H9 (cell line): ENCODE measurements around the gene FAM219B. TPM values are rescaled to one million over a fixed set of nuclear protein-coding genes. Genes with fewer than 3 reads are reported as not detected.

Experiments used
- DNase-seq: peaks from one replicate; pipeline ENCODE4 v3.0.0-alpha.2; 2017
- H2AFZ ChIP-seq: one replicate; pipeline ENCODE4 v1.6.1; 2013; ENCODE audit warnings: mild to moderate bottlenecking, low read length, control low read depth, moderate library complexity
- H2AK5ac ChIP-seq: 2 replicates; pipeline ENCODE4 v1.6.1; 2013; ENCODE audit warnings: low read length, control low read depth, mixed read lengths; ENCODE audit not compliant: insufficient read length
- H2BK120ac ChIP-seq: one replicate; pipeline ENCODE4 v1.6.1; 2013; ENCODE audit warnings: low read depth, mild to moderate bottlenecking, low read length, control low read depth, inconsistent platforms; ENCODE audit not compliant: poor library complexity, severe bottlenecking
- H2BK12ac ChIP-seq: 2 replicates; pipeline ENCODE4 v1.6.1; 2013; ENCODE audit warnings: low read length, control low read depth, mixed read lengths, low read depth; ENCODE audit not compliant: insufficient read length
- H2BK15ac ChIP-seq: 2 replicates; pipeline ENCODE4 v1.6.1; 2013; ENCODE audit warnings: low read depth, low read length, control low read depth
- H2BK20ac ChIP-seq: one replicate; pipeline ENCODE4 v1.6.1; 2013; ENCODE audit warnings: low read depth, mild to moderate bottlenecking, low read length, control low read depth, inconsistent platforms; ENCODE audit not compliant: poor library complexity, severe bottlenecking
- H2BK5ac ChIP-seq: 2 replicates; pipeline ENCODE4 v1.6.1; 2013; ENCODE audit warnings: low read length, control low read depth, mixed read lengths; ENCODE audit not compliant: insufficient read length
- H3K14ac ChIP-seq: 2 replicates; pipeline ENCODE4 v1.6.1; 2013; ENCODE audit warnings: low read length, control low read depth; ENCODE audit not compliant: insufficient read depth
- H3K18ac ChIP-seq: 2 replicates; pipeline ENCODE4 v1.6.1; 2013; ENCODE audit warnings: low read depth, mild to moderate bottlenecking, mixed read lengths, low read length, control low read depth; ENCODE audit not compliant: insufficient read length
- H3K23ac ChIP-seq: 2 replicates; pipeline ENCODE4 v1.6.1; 2013; ENCODE audit warnings: low read length, control low read depth, mixed read lengths, low read depth; ENCODE audit not compliant: insufficient read length
- H3K23me2 ChIP-seq: 2 replicates; pipeline ENCODE4 v1.6.1; 2013; ENCODE audit warnings: low read depth, mild to moderate bottlenecking, mixed read lengths, low read length, control low read depth; ENCODE audit not compliant: insufficient read length, poor library complexity, severe bottlenecking
- H3K27ac ChIP-seq: 2 replicates; pipeline ENCODE4 v1.5.1; 2013; ENCODE audit warnings: low read length, control low read depth, mixed read lengths, low read depth; ENCODE audit not compliant: insufficient read length
- H3K27me3 ChIP-seq: 2 replicates; pipeline ENCODE4 v1.6.1; 2013; ENCODE audit warnings: low read length, control low read depth, inconsistent platforms; ENCODE audit not compliant: insufficient read depth
- H3K4ac ChIP-seq: 2 replicates; pipeline ENCODE4 v1.6.1; 2013; ENCODE audit warnings: low read depth, mild to moderate bottlenecking, control low read depth, inconsistent platforms, low read length, moderate library complexity
- H3K4me1 ChIP-seq: 2 replicates; pipeline ENCODE4 v1.6.1; 2013; ENCODE audit warnings: low read length, control low read depth, inconsistent platforms; ENCODE audit not compliant: insufficient read depth
- H3K4me2 ChIP-seq: 2 replicates; pipeline ENCODE4 v1.6.1; 2013; ENCODE audit warnings: low read length, control low read depth, mixed read lengths; ENCODE audit not compliant: insufficient read length, insufficient read depth
- H3K56ac ChIP-seq: 2 replicates; pipeline ENCODE4 v1.6.1; 2013; ENCODE audit warnings: low read depth, mild to moderate bottlenecking, mixed read lengths, low read length, control low read depth; ENCODE audit not compliant: insufficient read length
- H3K79me1 ChIP-seq: 2 replicates; pipeline ENCODE4 v1.6.1; 2013; ENCODE audit warnings: low read depth, mild to moderate bottlenecking, moderate library complexity, low read length, control low read depth, inconsistent platforms; ENCODE audit not compliant: insufficient read depth, poor library complexity, severe bottlenecking
- H3K79me2 ChIP-seq: 2 replicates; pipeline ENCODE4 v1.6.1; 2013; ENCODE audit warnings: low read length, control low read depth, inconsistent platforms; ENCODE audit not compliant: insufficient read depth
- H3K9ac ChIP-seq: 2 replicates; pipeline ENCODE4 v1.6.1; 2013; ENCODE audit warnings: low read length, control low read depth, mixed read lengths; ENCODE audit not compliant: insufficient read length; ENCODE audit errors: extremely low read depth
- H3K9me3 ChIP-seq: one replicate; pipeline ENCODE4 v1.6.1; 2013; ENCODE audit warnings: low read depth, low read length, inconsistent platforms; ENCODE audit not compliant: control insufficient read depth
- H3T11ph ChIP-seq: one replicate; pipeline ENCODE4 v1.6.1; 2013; ENCODE audit warnings: mild to moderate bottlenecking, low read length, control low read depth, inconsistent platforms
- H4K20me1 ChIP-seq: one replicate; pipeline ENCODE4 v1.6.1; 2013; ENCODE audit not compliant: control insufficient read depth, insufficient read length, insufficient read depth
- H4K5ac ChIP-seq: 2 replicates; pipeline ENCODE4 v1.6.1; 2013; ENCODE audit warnings: low read depth, mild to moderate bottlenecking, mixed read lengths, low read length, control low read depth; ENCODE audit not compliant: insufficient read length
- H4K8ac ChIP-seq: replicated peaks from 2 replicates; pipeline ENCODE4 v1.6.1; 2013; ENCODE audit warnings: low read length, control low read depth, mixed read lengths, low read depth; ENCODE audit not compliant: insufficient read length
- H4K91ac ChIP-seq: 2 replicates; pipeline ENCODE4 v1.6.1; 2013; ENCODE audit warnings: low read depth, mild to moderate bottlenecking, moderate library complexity, mixed read lengths, low read length, control low read depth; ENCODE audit not compliant: insufficient read length
- H3K27ac Mint-ChIP-seq, 3 experiments: 2 replicates in 2 of 3; 3 replicates in 1 of 3; pipeline ENCODE4 v1.8.0; 2020 to 2021; ENCODE audit warnings: mixed read lengths in 3 of 3, mild to moderate bottlenecking in 1 of 3, moderate library complexity in 1 of 3
- H3K27me3 Mint-ChIP-seq: 2 replicates; pipeline ENCODE4 v1.8.0; 2021; ENCODE audit warnings: low read depth, mild to moderate bottlenecking, moderate library complexity, mixed read lengths
- H3K36me3 Mint-ChIP-seq, 3 experiments: 2 replicates in 2 of 3; 3 replicates in 1 of 3; pipeline ENCODE4 v1.8.0; 2020 to 2021; ENCODE audit warnings: low read depth in 3 of 3, mixed read lengths in 3 of 3; ENCODE audit not compliant: insufficient read depth in 1 of 3
- H3K4me1 Mint-ChIP-seq, 2 experiments: 2 replicates each; pipeline ENCODE4 v1.8.0; 2020; ENCODE audit warnings: mixed read lengths in 2 of 2
- H3K4me3 Mint-ChIP-seq, 2 experiments: 2 replicates in 1 of 2; 3 replicates in 1 of 2; pipeline ENCODE4 v1.8.0; 2020 to 2021; ENCODE audit warnings: mild to moderate bottlenecking in 2 of 2, mixed read lengths in 2 of 2, moderate library complexity in 1 of 2
- H3K9me3 Mint-ChIP-seq, 2 experiments: 2 replicates in 1 of 2; 3 replicates in 1 of 2; pipeline ENCODE4 v1.8.0; 2020; ENCODE audit warnings: mild to moderate bottlenecking in 2 of 2, mixed read lengths in 2 of 2, moderate library complexity in 1 of 2
- WGBS: extraction: QIAGEN DNeasy Blood & Tissue Kit; methylation state at CpG from one replicate; pipeline ENCODE4 v1.1.7; 2013; ENCODE audit warnings: missing lambda C conversion rate, low lambda C conversion rate, mixed read lengths; ENCODE audit not compliant: insufficient read length; ENCODE audit errors: extremely low coverage; 5-methylcytosine and 5-hydroxymethylcytosine counted together
- total RNA-seq: library from RNA; stranded (reverse); gene quantifications from 2 replicates; pipeline ENCODE4 v1.2.1, GENCODE V29; 2021
- TF ChIP-seq, protein P1 (sequence below): fragments of 200-600 bp; sonication (generic); conservative IDR thresholded peaks from 3 replicates; pipeline ENCODE4 v1.8.0; 2021; ENCODE audit warnings: antibody characterized with exemption, mild to moderate bottlenecking

Gene FAM219B
- total RNA-seq, 1 experiment from 2014 or later = 60.3 TPM

DNA sequence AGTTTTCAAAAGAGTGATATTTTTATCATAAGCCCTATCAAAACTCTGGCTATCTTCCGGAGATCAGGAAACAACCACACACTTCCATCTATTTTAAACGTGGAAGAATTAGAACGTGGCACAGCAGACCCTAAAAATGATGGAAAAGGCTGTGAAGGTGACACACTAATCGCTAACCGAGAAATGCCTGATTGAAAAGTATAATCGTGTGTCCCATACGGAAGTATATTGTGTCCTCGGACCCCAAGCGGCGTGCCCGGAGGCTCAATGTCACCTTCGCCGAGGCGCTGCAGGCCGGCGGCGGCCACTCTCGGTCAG, 30.6 kb upstream of the FAM219B start:
- no peak overlapping the region for H4K5ac ChIP-seq
- no peak overlapping the region for H3T11ph ChIP-seq
- peaks cover 24% of the 10 kb centered on the region; the same call in 1 of the 2 replicates for H3K79me2 ChIP-seq
- TF ChIP-seq, protein P1, sequence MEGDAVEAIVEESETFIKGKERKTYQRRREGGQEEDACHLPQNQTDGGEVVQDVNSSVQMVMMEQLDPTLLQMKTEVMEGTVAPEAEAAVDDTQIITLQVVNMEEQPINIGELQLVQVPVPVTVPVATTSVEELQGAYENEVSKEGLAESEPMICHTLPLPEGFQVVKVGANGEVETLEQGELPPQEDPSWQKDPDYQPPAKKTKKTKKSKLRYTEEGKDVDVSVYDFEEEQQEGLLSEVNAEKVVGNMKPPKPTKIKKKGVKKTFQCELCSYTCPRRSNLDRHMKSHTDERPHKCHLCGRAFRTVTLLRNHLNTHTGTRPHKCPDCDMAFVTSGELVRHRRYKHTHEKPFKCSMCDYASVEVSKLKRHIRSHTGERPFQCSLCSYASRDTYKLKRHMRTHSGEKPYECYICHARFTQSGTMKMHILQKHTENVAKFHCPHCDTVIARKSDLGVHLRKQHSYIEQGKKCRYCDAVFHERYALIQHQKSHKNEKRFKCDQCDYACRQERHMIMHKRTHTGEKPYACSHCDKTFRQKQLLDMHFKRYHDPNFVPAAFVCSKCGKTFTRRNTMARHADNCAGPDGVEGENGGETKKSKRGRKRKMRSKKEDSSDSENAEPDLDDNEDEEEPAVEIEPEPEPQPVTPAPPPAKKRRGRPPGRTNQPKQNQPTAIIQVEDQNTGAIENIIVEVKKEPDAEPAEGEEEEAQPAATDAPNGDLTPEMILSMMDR = no peak
- Mint-ChIP-seq H3K4me3 (peak overlapping the region; percentile 85 to 96), H3K36me3 (peaks cover 3 to 8% (median 7%) of the 10 kb centered on the region in 3 experiments; a peak in 4 of 7 replicates), H3K4me1 (peaks cover 6 to 15% of the 10 kb centered on the region in 2 experiments), H3K27me3 (no peaks in the 10 kb centered on the region; the same call in 1 of the 2 replicates), H3K9me3 (no peaks in the 10 kb centered on the region), H3K27ac (peak overlapping the region; percentile 12 to 89 (median 81); a peak in 5 of 7 replicates)
- no peaks in the 10 kb centered on the region for H3K9me3 ChIP-seq
- no CpG with 5 or more reads among the region's 18 CpGs for WGBS
- H3K14ac ChIP-seq = peak overlapping the region; percentile 91
- no peak overlapping the region for H4K8ac ChIP-seq
- no peak overlapping the region for H3K18ac ChIP-seq
- H2BK15ac ChIP-seq = no peak overlapping the region
- H4K91ac ChIP-seq = no peak overlapping the region
- DNase-seq = no peak
- H3K9ac ChIP-seq = peak overlapping the region; percentile 52
- H3K56ac ChIP-seq = no peak overlapping the region
- H3K23ac ChIP-seq = no peak overlapping the region
- no peaks in the 10 kb centered on the region for H4K20me1 ChIP-seq
- no peak overlapping the region for H3K4ac ChIP-seq
- H2AK5ac ChIP-seq = no peak overlapping the region
- H2BK20ac ChIP-seq = no peak overlapping the region
- H3K4me1 ChIP-seq = no peaks in the 10 kb centered on the region
- H3K27me3 ChIP-seq = no peaks in the 10 kb centered on the region
- no peak overlapping the region for H2BK5ac ChIP-seq
- no peak overlapping the region for H3K27ac ChIP-seq
- H2AFZ ChIP-seq = no peak overlapping the region
- no peaks in the 10 kb centered on the region for H3K23me2 ChIP-seq
- H2BK120ac ChIP-seq = no peak overlapping the region
- no peak overlapping the region for H2BK12ac ChIP-seq
- peak overlapping the region; percentile 84 for H3K4me2 ChIP-seq
- H3K79me1 ChIP-seq = no peaks in the 10 kb centered on the region
